Lung (tissue), 12 donors: Measurements from ENCODE around the gene ADNP. TPM values are rescaled to one million over a fixed set of nuclear protein-coding genes. Genes with fewer than 3 reads are reported as not detected.
A peak's percentile ranks its signal among the peaks of the same experiment; 100 is the strongest.

Experiments used
- ATAC-seq: fragments of 200-7000 bp; cut with Tn5 transposase; one replicate; pipeline ENCODE4 v1.9.1; 2020; ENCODE audit warnings: moderate number of reproducible peaks; ENCODE audit not compliant: insufficient read depth, low FRiP score
- DNase-seq, 3 donors: peaks; one replicate each; pipeline ENCODE4 v3.0.0-alpha.2; 2013 to 2017
- H3K27ac ChIP-seq, 2 donors: one replicate each; pipeline ENCODE4 v1.5.1; 2013; ENCODE audit warnings: mild to moderate bottlenecking in 2 of 2, moderate library complexity in 2 of 2, control low read depth in 1 of 2, inconsistent platforms in 1 of 2, low read depth in 1 of 2, low read length in 1 of 2
- H3K27me3 ChIP-seq, 3 donors: one replicate each; pipeline ENCODE4 v1.5.1; 2013; ENCODE audit warnings: low read length in 2 of 3; ENCODE audit not compliant: control insufficient read depth in 3 of 3, insufficient read depth in 3 of 3
- H3K36me3 ChIP-seq, 4 donors: one replicate each; pipeline ENCODE4 v1.5.1; 2013; ENCODE audit warnings: low read length in 4 of 4, mild to moderate bottlenecking in 1 of 4, moderate library complexity in 1 of 4; ENCODE audit not compliant: control insufficient read depth in 4 of 4, insufficient read depth in 4 of 4
- H3K4me1 ChIP-seq, 5 donors: one replicate each; pipeline ENCODE4 v1.5.1; 2013; ENCODE audit warnings: low read length in 5 of 5, mild to moderate bottlenecking in 2 of 5, moderate library complexity in 1 of 5; ENCODE audit not compliant: control insufficient read depth in 5 of 5, insufficient read depth in 5 of 5
- H3K4me3 ChIP-seq: one replicate; pipeline ENCODE4 v1.5.1; 2013; ENCODE audit warnings: mild to moderate bottlenecking, control low read depth, moderate library complexity
- H3K9ac ChIP-seq, 2 donors: one replicate each; pipeline ENCODE4 v1.5.1; 2013; ENCODE audit warnings: low read length in 2 of 2, control low read depth in 1 of 2; ENCODE audit not compliant: insufficient read depth in 1 of 2
- H3K9me3 ChIP-seq, 4 donors: one replicate each; pipeline ENCODE4 v1.5.1; 2013; ENCODE audit warnings: low read length in 3 of 4, mild to moderate bottlenecking in 1 of 4, moderate library complexity in 1 of 4; ENCODE audit not compliant: control insufficient read depth in 4 of 4, insufficient read depth in 3 of 4
- CTCF ChIP-seq: IDR thresholded peaks from 2 replicates; pipeline ENCODE4 v1.5.1; 2012; ENCODE audit warnings: mild to moderate bottlenecking; ENCODE audit errors: control extremely low read depth, extremely low read depth
- WGBS, 2 donors: extraction: QIAGEN DNeasy Blood & Tissue Kit; methylation state at CpG; one replicate each; pipeline ENCODE4 v1.1.7; 2013; 5-methylcytosine and 5-hydroxymethylcytosine counted together
- polyA plus RNA-seq, 2 donors: library from polyadenylated mRNA; stranded (reverse); fragments of 200-250 nt; gene quantifications; one replicate each; pipeline ENCODE4 v1.2.1, GENCODE V29; 2013
- total RNA-seq, 2 donors: library from RNA; depleted of rRNA in 1 of 2; stranded (reverse); fragments of >200 nt in 1 of 2; gene quantifications; one replicate each; pipeline ENCODE4 v1.2.1, GENCODE V29; 2014 to 2021
- donor health status: control.
- donor health status: control.
- donor health status: Bipolar disorder and iron deficiency.
- donor health status: healthy.
- donor health status: DM: yes; HTN: yes; CAD: no.

Gene ADNP
- total and polyA plus RNA-seq, 4 donors: 18.0 to 81.5 (median 41.5) TPM

GRCh38 chr20:50892394-50892793 lies 38.8 kb downstream of the ADNP start:
- no peak for TF ChIP-seq CTCF
- no peak overlapping the region for H3K4me3 ChIP-seq
- H3K27me3 ChIP-seq: no peaks in the 10 kb centered on the region
- H3K36me3 ChIP-seq: peaks cover 26 to 52% (median 32%) of the 10 kb centered on the region in 4 donors
- H3K4me1 ChIP-seq: peaks cover 0 to 4% (median 0%) of the 10 kb centered on the region in 5 donors
- ATAC-seq (no peak), DNase-seq (no peak)
- H3K9me3 ChIP-seq: no peaks in the 10 kb centered on the region
- H3K9ac ChIP-seq: no peak overlapping the region
- 95 to 97% methylated on average over 8 of the region's 8 CpGs for WGBS, 2 donors
- H3K27ac ChIP-seq: no peak overlapping the region

- Histone ChIP-seq H3K9ac (no peak overlapping the region), H3K36me3 (peaks cover 26 to 48% (median 33%) of the 10 kb centered on the region in 4 donors), H3K27me3 (no peaks in the 10 kb centered on the region), H3K9me3 (peaks cover 0 to 2% (median 0%) of the 10 kb centered on the region in 4 donors), H3K27ac (no peak overlapping the region), H3K4me3 (no peak overlapping the region), H3K4me1 (peaks cover 0 to 5% (median 0%) of the 10 kb centered on the region in 5 donors)
- TF ChIP-seq CTCF: no peak
- ATAC-seq: no peak
- DNase-seq: no peak
- 83 to 93% methylated on average over 5 of the region's 5 CpGs for WGBS, 2 donors
These were observed 40.1 kb downstream of the ADNP start for GRCh38 chr20:50891138-50891537.

- WGBS, 2 donors: 88 to 92% methylated on average over 3 of the region's 3 CpGs
- Histone ChIP-seq H3K27ac (no peak overlapping the region), H3K4me1 (peaks cover 0 to 5% (median 0%) of the 10 kb centered on the region in 5 donors), H3K9ac (no peak overlapping the region), H3K4me3 (no peak overlapping the region), H3K9me3 (peaks cover 0 to 6% (median 0%) of the 10 kb centered on the region in 4 donors), H3K36me3 (peaks cover 10 to 27% (median 17%) of the 10 kb centered on the region in 4 donors), H3K27me3 (no peaks in the 10 kb centered on the region)
- ATAC-seq (no peak), DNase-seq (peak; percentile 31 to 63 (median 53))
- no peak for TF ChIP-seq CTCF
These were observed 43.7 kb downstream of the ADNP start for GRCh38 chr20:50887576-50887975.
